ENCODE data around the gene C11orf68. TPM values are rescaled to one million over a fixed set of nuclear protein-coding genes. Genes with fewer than 3 reads are reported as not detected.

C11orf68 gene
- total RNA-seq, 2 experiments from 2014 or later = 28.4 to 28.5 TPM

DNA sequence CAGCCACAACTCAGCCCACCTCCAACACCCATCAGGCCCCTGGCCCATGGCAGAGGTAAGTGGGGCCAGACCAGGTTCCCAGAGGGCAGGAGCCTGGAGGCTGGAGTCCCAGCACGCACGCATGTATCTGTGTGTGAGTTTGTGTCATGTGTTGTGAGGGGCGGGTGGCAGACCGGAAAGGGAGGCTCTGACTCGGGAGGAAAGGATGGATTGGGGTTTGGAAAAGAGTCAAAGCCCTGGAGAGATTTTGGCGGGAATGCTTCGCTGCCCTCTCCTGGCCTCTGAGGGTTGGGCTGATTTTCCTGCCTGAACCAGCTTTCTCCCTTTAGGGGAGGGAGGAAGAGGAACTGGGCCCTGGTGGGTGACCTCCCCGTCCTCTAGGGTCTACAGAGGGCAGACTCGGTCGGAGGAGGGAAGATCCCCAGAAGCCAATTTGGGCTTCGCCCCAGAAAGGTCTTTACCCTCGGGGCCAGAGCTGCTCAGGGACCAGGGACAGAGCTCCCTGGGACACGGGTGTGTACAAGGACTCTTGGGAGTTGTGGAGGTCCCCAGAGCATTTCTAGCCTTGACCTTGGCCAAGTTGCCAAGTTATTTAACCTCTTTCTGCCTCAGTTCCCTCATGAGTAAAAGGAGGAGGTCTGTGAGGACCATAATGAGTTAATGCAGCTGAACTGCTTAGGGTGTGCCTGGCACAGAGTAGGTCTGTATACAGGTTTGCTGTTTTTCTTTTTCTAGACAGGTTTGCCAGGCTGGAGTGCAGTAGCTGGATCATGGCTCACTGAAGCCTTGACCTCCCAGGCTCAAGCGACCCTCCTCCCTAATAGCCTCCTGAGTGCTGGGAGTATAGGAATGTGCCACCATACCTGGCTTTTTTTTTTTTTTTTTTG is 6.9 kb downstream of the C11orf68 start:
- no peaks in the 10 kb centered on the region for H3K27me3 Mint-ChIP-seq (ENCODE audit: low read depth)
- H3K4me1 Mint-ChIP-seq (ENCODE audit: low read depth) = peaks cover 22% of the 10 kb centered on the region
- CTCF ChIA-PET = interaction anchor here (1.0 to 5.4 kb wide), 5 partner anchors 11 to 76 kb away, joined by 3 to 41 read pairs (median 3); partner anchors contain the start of genes CCDC85B, FIBP and FOSL1
- no peak for DNase-seq
- POLR2A ChIA-PET = interaction anchor here (1.5 kb wide), 1 partner anchor 11 kb away, joined by 3 read pairs; no protein-coding TSS in a partner anchor
- ATAC-seq = no peak
- no peak overlapping the region for H3K27ac Mint-ChIP-seq
- no peaks in the 10 kb centered on the region for H3K9me3 Mint-ChIP-seq (ENCODE audit: insufficient read depth)
- H3K36me3 Mint-ChIP-seq (ENCODE audit: low read depth) = peaks cover 7% of the 10 kb centered on the region
- no peak overlapping the region for H3K4me3 Mint-ChIP-seq

DNA sequence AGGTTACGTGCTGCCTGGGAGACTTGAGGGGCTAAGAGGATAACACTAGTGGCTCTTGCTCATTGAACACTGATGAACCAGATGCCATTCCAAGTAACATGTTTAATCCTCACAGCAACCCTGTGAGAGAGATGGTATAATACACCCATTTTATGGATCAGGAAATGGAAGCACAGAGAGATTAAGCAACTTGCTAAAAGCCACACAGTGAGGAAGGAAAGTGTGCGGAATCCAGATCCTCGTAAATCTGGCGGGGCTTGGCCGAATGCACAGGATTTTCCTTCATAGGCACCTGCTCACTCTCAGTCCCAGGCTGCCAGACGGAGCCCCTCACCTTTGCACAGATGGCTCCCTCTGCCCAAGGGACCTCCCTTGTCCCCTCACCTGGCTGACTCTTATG is 11.0 kb downstream of the C11orf68 start:
- H3K36me3 Mint-ChIP-seq (ENCODE audit: low read depth) = no peaks in the 10 kb centered on the region
- POLR2A ChIA-PET = no interaction called here
- CTCF ChIA-PET = interaction anchor here (1.1 to 1.8 kb wide), 3 partner anchors 17 to 137 kb away, joined by 3 to 10 read pairs (median 3); partner anchors contain the start of genes CCDC85B and MUS81
- H3K4me3 Mint-ChIP-seq = no peak overlapping the region
- ATAC-seq (no peak), DNase-seq (no peak)
- H3K27ac Mint-ChIP-seq = no peak overlapping the region
- H3K27me3 Mint-ChIP-seq (ENCODE audit: low read depth) = peaks cover 4% of the 10 kb centered on the region
- H3K9me3 Mint-ChIP-seq (ENCODE audit: insufficient read depth) = no peaks in the 10 kb centered on the region
- H3K4me1 Mint-ChIP-seq (ENCODE audit: low read depth) = peaks cover 12% of the 10 kb centered on the region

DNA sequence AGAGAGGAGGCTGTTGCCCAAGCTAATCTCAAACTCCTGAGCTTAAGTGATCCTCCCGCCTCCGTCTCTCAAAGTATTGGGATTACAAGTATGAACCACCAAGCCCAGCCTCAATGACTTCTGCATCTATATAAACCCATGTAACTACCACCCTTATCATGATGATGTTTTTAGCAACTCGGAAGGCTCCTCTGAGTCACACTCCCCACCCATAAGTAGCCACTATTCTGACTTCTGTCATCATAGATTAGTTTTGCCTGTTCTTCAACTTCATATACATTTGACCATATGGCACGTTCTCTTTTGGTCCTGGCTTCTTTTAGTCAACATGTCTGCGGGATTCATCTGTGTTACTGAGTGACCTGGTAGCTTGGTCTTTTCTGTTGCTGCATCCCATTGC is 12.3 kb downstream of the C11orf68 start:
- H3K9me3 Mint-ChIP-seq (ENCODE audit: insufficient read depth) = no peaks in the 10 kb centered on the region
- no peak overlapping the region for H3K4me3 Mint-ChIP-seq
- ChIA-PET POLR2A (interaction anchor here (1.1 kb wide), 1 partner anchor 16 kb away, joined by 3 read pairs; no protein-coding TSS in a partner anchor), CTCF (interaction anchor here (1.2 to 2.8 kb wide), 5 partner anchors 16 to 127 kb away, joined by 3 to 10 read pairs (median 6); partner anchors contain the start of genes CCDC85B and FIBP)
- H3K36me3 Mint-ChIP-seq (ENCODE audit: low read depth) = no peaks in the 10 kb centered on the region
- no peak for ATAC-seq
- no peak for DNase-seq
- peaks cover 4% of the 10 kb centered on the region for H3K27me3 Mint-ChIP-seq (ENCODE audit: low read depth)
- H3K4me1 Mint-ChIP-seq (ENCODE audit: low read depth) = peaks cover 23% of the 10 kb centered on the region
- H3K27ac Mint-ChIP-seq = no peak overlapping the region

DNA sequence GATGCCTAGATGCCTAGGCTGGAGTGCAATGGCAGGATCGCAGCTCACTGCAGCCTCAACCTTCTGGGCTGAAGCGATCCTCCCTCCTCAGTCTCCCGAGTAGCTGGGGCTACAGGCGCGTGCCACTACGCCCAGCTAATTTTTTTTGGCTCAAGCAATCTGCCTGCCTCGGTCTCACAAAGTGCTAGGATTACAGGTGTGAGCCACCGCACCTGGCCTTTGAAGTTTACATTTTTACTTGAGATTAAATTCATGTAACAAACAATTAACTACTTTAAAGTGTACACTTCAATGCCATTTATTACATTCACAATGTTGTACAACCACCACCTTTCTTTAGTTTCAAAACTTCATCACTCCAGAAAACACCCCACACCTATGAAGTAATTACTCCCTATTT is 15.1 kb downstream of the C11orf68 start:
- Mint-ChIP-seq H3K4me3 (no peak overlapping the region), H3K36me3 (ENCODE audit: low read depth) (no peaks in the 10 kb centered on the region), H3K4me1 (ENCODE audit: low read depth) (peaks cover 29% of the 10 kb centered on the region), H3K27ac (no peak overlapping the region), H3K9me3 (ENCODE audit: insufficient read depth) (no peaks in the 10 kb centered on the region), H3K27me3 (ENCODE audit: low read depth) (peaks cover 4% of the 10 kb centered on the region)
- POLR2A ChIA-PET = interaction anchor here (0.9 to 6.5 kb wide), 2 partner anchors 13 to 30 kb away, joined by 3 to 64 read pairs; partner anchors contain the start of genes CCDC85B and FIBP
- CTCF ChIA-PET = interaction anchor here (1.0 to 3.7 kb wide), 2 partner anchors 14 to 19 kb away, joined by 3 to 25 read pairs; partner anchors contain the start of gene CCDC85B
- DNase-seq (no peak), ATAC-seq (no peak)

DNA sequence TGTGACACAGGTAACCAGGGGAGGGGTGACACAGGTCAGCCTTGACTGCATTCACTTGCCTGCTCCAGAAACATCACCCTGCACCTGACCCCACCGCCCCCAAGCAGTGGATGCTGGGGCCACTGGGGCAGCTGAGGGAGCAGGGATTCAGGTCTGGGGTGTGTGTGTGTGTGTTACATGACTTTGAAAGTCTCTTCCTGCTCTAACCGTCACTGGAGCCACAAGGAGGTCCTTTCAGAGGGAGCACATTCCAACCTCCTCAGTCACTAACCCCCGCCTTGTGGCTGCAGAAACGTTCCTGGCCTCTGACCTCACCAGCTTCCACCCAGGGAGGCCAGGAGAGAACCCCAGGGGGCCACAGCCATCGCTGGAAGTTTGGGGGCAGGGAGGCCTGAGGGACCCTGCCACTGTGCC is 15.8 kb downstream of the C11orf68 start:
- Mint-ChIP-seq H3K4me3 (no peak overlapping the region), H3K27me3 (ENCODE audit: low read depth) (peaks cover 4% of the 10 kb centered on the region), H3K36me3 (ENCODE audit: low read depth) (no peaks in the 10 kb centered on the region), H3K27ac (peak overlapping the region; percentile 46), H3K9me3 (ENCODE audit: insufficient read depth) (no peaks in the 10 kb centered on the region), H3K4me1 (ENCODE audit: low read depth) (peaks cover 35% of the 10 kb centered on the region)
- DNase-seq (no peak), ATAC-seq (no peak)
- CTCF ChIA-PET = interaction anchor here (1.0 to 3.7 kb wide), 2 partner anchors 13 to 19 kb away, joined by 3 to 25 read pairs; partner anchors contain the start of gene CCDC85B
- POLR2A ChIA-PET = interaction anchor here (1.0 to 6.5 kb wide), 2 partner anchors 12 to 52 kb away, joined by 4 to 64 read pairs; partner anchors contain the start of genes CCDC85B and FIBP

DNA sequence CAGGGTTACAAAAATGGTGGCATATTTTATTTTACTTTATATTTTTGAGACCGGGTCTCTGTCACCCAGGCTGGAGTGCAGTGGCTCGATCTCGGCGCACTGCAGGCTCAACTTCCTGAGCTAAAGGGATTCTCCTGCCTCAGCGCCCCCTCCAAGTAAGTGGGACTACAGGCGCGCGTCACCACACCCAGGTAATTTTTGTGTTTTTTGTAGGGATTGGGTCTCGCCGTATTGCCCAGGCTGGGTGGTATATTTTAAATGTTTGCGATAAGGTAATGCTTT is 18.0 kb downstream of the C11orf68 start:
- H3K9me3 Mint-ChIP-seq (ENCODE audit: insufficient read depth) = no peaks in the 10 kb centered on the region
- POLR2A ChIA-PET = interaction anchor here (1.4 to 6.5 kb wide), 2 partner anchors 10 to 11 kb away, joined by 3 to 64 read pairs; partner anchors contain the start of genes CCDC85B and FIBP
- H3K36me3 Mint-ChIP-seq (ENCODE audit: low read depth) = peaks cover 4% of the 10 kb centered on the region

DNA sequence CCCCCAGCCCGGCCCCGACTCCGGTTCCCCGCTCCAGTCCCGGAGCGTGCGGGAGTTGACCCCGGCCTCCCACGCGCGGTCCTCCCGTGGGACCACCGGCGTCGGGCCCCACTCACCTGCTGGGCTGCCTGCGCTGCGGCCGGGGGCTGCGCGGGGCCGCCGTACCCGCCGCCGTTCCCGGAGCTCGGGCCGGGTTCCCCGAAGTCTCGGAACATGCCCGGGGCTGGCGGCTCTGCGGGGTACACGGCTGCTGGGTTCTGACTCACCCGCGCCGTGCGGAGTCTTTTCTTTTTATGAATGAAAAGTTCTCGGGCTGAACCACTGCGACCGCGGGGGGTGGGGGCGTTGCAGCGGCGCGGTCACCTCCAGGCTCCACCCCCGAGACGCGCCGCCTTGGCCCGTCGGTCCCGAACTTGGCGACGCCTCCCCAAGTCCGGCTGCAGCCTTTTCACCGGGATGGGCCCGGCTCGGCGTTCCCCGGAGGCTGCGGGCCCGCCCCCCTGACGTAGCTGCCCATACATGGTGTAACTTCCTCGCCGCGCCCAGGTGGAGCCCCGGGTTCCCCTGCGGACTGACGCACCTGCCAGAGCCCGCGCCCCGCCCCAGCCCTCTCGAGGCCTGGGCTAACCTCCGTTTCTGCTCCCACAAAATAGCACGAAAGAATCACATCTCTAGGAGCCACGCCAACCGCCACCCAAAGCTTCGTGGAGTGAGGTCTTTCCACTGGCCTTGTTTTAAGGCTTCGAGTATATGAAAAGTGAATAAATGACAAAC is 18.6 kb downstream of the C11orf68 start, which contains the start of gene FOSL1:
FOSL1 (minus strand) TSS at position 264 of the 774 bp plus-strand sequence; CDS start at position 215, 49 bp downstream.
- Mint-ChIP-seq H3K4me1 (ENCODE audit: low read depth) (peaks cover 59% of the 10 kb centered on the region), H3K36me3 (ENCODE audit: low read depth) (peaks cover 5% of the 10 kb centered on the region), H3K9me3 (ENCODE audit: insufficient read depth) (no peaks in the 10 kb centered on the region)

More for the DNA sequence above, 18.0 kb downstream of the C11orf68 start:
- Mint-ChIP-seq H3K27me3 (ENCODE audit: low read depth) (no peaks in the 10 kb centered on the region), H3K4me1 (ENCODE audit: low read depth) (peaks cover 53% of the 10 kb centered on the region), H3K4me3 (peak overlapping the region; percentile 45), H3K27ac (peak overlapping the region; percentile 65)
- CTCF ChIA-PET = interaction anchor here (0.5 to 3.7 kb wide), 7 partner anchors 9 to 438 kb away, joined by 3 to 55 read pairs (median 8); partner anchors contain the start of genes CCDC85B, FIBP and MUS81
- DNase-seq = no peak
- no peak for ATAC-seq

DNA sequence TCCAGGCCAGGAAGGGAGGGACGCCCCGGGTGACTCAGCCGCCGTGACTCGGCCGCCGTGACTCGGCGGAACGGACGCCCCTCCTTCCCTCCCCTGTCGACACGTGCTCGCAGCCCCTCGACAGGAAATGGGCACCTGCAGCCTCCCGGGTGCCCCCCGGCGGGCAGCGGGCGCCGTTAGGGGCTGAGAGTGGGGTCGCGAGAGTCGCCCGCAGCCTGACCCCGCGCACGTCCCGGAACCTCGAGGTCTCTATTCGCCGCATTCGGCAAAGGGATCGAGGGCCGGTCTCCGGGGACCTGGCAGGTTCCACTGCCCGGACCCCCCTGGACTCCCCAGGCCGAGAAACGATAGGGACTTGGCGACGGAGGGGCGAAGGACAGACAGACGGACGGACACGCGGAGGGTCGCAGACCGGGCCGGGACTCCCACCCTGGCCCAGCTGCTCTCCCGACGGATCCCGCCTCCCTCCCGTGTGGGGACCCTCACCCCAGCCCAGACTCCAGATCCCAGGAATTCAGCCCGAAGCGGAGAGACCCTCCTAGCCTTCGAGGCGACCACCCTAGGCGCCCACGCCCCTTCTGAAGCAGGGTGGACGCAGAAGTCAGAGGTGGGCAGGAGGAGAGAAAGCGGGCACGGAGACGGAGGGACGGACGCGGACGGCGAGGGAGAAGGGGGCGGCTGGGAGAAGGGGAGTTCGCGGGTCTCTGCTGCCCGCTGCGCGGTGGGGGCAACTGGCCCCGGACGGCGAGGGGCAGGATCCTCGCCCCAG is 19.3 kb downstream of the C11orf68 start:
- Mint-ChIP-seq H3K27ac (peak overlapping the region; percentile 71), H3K4me1 (ENCODE audit: low read depth) (peaks cover 62% of the 10 kb centered on the region), H3K27me3 (ENCODE audit: low read depth) (no peaks in the 10 kb centered on the region), H3K36me3 (ENCODE audit: low read depth) (peaks cover 8% of the 10 kb centered on the region), H3K9me3 (ENCODE audit: insufficient read depth) (no peaks in the 10 kb centered on the region), H3K4me3 (peak overlapping the region; percentile 66)
- POLR2A ChIA-PET = interaction anchor here (1.2 to 6.5 kb wide), 3 partner anchors 9 to 54 kb away, joined by 3 to 64 read pairs (median 14); partner anchors contain the start of genes CCDC85B and FIBP
- CTCF ChIA-PET = interaction anchor here (1.3 to 4.2 kb wide), 6 partner anchors 10 to 40 kb away, joined by 3 to 55 read pairs (median 22); partner anchors contain the start of genes CCDC85B and FIBP
- ATAC-seq (peak; percentile 27), DNase-seq (peak; percentile 76)

More for the DNA sequence above, 18.6 kb downstream of the C11orf68 start, which contains the start of gene FOSL1:
- POLR2A ChIA-PET = interaction anchor here (1.2 to 6.5 kb wide), 4 partner anchors 9 to 53 kb away, joined by 3 to 64 read pairs (median 8); partner anchors contain the start of genes CCDC85B and FIBP
- peak within 1 kb of the TSS; percentile 71 for H3K27ac Mint-ChIP-seq
- H3K4me3 Mint-ChIP-seq = peak within 1 kb of the TSS; percentile 66
- no peaks in the 10 kb centered on the region for H3K27me3 Mint-ChIP-seq (ENCODE audit: low read depth)
- peak; percentile 94 for DNase-seq
- CTCF ChIA-PET = interaction anchor here (0.5 to 3.7 kb wide), 7 partner anchors 10 to 438 kb away, joined by 3 to 55 read pairs (median 8); partner anchors contain the start of genes CCDC85B, FIBP and MUS81
- ATAC-seq = peak; percentile 88

DNA sequence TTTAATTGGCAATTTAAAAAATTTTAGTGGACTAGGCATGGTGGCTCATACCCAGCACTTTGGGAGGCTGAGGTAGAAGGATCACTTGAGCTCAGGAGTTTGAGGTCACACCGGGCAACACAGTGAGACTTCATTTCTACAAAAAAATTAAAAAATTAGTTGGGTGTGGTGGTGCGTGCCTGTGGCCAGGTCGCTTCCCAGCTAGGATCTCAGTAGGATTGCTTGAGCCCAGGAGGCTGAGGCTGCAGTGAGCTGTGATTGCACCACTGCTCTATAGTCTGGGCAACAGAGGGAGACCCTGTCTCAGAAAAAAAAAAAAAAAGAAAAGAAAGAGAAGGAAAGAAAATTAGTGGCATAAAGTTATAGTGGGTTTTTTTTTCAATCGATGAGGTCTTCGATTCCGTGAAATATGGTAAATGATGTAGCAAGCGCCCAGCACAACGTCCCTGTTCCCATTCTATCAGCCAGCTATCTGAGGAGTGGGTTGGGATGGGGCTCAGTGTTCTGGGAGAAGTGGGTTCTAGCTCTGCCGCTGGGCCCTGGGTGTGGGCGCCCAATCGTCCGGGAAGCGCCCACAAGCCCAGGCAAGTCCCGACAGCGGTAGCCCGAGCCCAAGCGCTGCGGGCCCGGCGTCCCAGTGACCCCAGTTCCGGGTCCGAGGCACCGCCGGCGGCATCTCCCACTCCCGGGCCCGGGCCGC is 20.1 kb downstream of the C11orf68 start:
- CTCF ChIA-PET = interaction anchor here (1.6 to 4.2 kb wide), 4 partner anchors 9 to 39 kb away, joined by 6 to 47 read pairs (median 22); partner anchors contain the start of genes CCDC85B and FIBP

More for the DNA sequence above, 20.1 kb downstream of the C11orf68 start:
- POLR2A ChIA-PET = interaction anchor here (0.6 to 6.5 kb wide), 6 partner anchors 8 to 326 kb away, joined by 3 to 64 read pairs (median 4); partner anchors contain the start of genes CCDC85B, FAM89B and FIBP
- Mint-ChIP-seq H3K4me3 (peak overlapping the region; percentile 78), H3K27me3 (ENCODE audit: low read depth) (no peaks in the 10 kb centered on the region), H3K4me1 (ENCODE audit: low read depth) (peaks cover 68% of the 10 kb centered on the region), H3K36me3 (ENCODE audit: low read depth) (peaks cover 9% of the 10 kb centered on the region), H3K9me3 (ENCODE audit: insufficient read depth) (no peaks in the 10 kb centered on the region), H3K27ac (peak overlapping the region; percentile 79)
- no peak for DNase-seq
- ATAC-seq = no peak
